ENCODE results near the gene CYBA.

DNA sequence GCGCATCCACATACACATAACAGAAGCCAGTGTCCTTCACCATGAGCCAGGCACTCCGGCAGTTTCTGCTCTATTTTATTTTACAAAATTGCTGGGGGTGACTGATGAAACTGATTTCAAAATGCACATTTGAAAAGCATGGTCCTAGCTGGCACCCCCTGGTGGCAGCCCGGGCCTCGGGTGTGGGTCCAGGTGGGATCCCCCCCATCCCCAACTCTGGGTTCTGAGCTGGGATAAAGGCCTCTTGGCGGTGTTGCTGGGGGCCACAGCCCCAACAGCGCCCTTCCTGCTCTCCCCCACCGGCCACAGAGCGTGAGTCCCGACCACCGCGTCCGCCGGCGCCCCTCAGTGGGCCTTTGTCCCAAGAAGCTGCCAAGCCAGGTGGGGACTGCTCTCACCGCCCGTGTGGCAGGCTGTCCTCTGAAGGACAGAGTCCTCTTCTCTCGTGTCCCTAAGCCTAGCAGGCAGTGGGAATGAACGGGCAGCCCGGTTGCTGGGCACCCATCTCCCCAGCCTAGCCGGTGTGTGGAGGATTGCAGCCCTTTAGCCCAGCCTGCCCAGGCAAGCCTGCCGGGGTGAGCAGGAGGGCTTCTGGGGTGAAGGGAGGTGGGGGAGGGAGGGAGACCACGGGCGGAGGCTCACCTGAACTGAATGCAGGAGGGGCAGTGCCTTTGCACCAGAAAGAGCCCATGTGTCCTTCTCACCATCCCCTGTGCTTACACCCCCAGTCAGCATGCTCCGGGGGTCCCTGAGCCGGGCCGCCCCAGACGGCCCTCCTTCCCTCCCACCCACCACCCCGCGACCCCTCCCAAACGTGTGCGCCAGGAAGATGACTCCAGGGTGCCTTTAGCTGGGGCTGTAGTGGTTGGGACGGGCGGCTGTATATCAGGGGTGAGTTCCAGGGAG lies 34.6 kb upstream of the CYBA start:
- no peak for TF ChIP-seq EZH2phosphoT487 (IDR thresholded peaks at IDR 0.05; ENCODE audit: borderline replicate concordance, low read depth, low read length)
- TF ChIP-seq, protein P1, sequence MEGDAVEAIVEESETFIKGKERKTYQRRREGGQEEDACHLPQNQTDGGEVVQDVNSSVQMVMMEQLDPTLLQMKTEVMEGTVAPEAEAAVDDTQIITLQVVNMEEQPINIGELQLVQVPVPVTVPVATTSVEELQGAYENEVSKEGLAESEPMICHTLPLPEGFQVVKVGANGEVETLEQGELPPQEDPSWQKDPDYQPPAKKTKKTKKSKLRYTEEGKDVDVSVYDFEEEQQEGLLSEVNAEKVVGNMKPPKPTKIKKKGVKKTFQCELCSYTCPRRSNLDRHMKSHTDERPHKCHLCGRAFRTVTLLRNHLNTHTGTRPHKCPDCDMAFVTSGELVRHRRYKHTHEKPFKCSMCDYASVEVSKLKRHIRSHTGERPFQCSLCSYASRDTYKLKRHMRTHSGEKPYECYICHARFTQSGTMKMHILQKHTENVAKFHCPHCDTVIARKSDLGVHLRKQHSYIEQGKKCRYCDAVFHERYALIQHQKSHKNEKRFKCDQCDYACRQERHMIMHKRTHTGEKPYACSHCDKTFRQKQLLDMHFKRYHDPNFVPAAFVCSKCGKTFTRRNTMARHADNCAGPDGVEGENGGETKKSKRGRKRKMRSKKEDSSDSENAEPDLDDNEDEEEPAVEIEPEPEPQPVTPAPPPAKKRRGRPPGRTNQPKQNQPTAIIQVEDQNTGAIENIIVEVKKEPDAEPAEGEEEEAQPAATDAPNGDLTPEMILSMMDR (conservative IDR thresholded peaks at IDR 0.05; ENCODE audit: low read length): peak; percentile 96
